Stimulated activated CD4-positive, alpha-beta T cell treated with anti-CD3 and anti-CD28 coated beads, Interleukin-4, amount 100 ng/mL, for 1 hour (primary cell): ENCODE data around the gene SUN2.
"Not testable (repeated sequence)": the region's sequence is repeated elsewhere in the genome, so short reads cannot be mapped to it uniquely, and the experiment has no call there.

Experiments used
- DNase-seq: peaks from one replicate; pipeline ENCODE4 v3.0.0-alpha.2; 2020

Gene SUN2

GRCh38 chr22:38755911-38756532 lies at the start of gene SUN2:
SUN2 (minus strand) TSS chr22:38755998; CDS start chr22:38752628, 3,370 bp downstream.
- DNase-seq, result peak; percentile 95

- not testable (repeated sequence) for DNase-seq
Observed at GRCh38 chr22:38805041-38805593, 49.3 kb upstream of the SUN2 start.

- no peak for DNase-seq
Observed at GRCh38 chr22:38802671-38803121, 46.9 kb upstream of the SUN2 start.

- DNase-seq, result no peak
Observed at GRCh38 chr22:38799265-38800002, 43.6 kb upstream of the SUN2 start.

- DNase-seq, result no peak
Observed at GRCh38 chr22:38798496-38798895, 42.7 kb upstream of the SUN2 start.

- DNase-seq, result no peak
Observed at GRCh38 chr22:38796262-38796957, 40.6 kb upstream of the SUN2 start.

- no peak for DNase-seq
Observed at GRCh38 chr22:38795569-38795968, 39.8 kb upstream of the SUN2 start.

GRCh38 chr22:38793721-38794466 lies 38.1 kb upstream of the SUN2 start, which contains the start of gene DNAL4:
DNAL4 (minus strand) TSS chr22:38794143; CDS start chr22:38782731, 11,412 bp downstream.
- peak; percentile 86 for DNase-seq

GRCh38 chr22:38793317-38793716 lies 37.5 kb upstream of the SUN2 start:
- no peak for DNase-seq

GRCh38 chr22:38792833-38793232 lies 37.0 kb upstream of the SUN2 start:
- no peak for DNase-seq

GRCh38 chr22:38789606-38790005 lies 33.8 kb upstream of the SUN2 start:
- DNase-seq, result no peak

- DNase-seq, result no peak
Observed at GRCh38 chr22:38788846-38789245, 33.0 kb upstream of the SUN2 start.

- DNase-seq, result no peak
Observed at GRCh38 chr22:38788021-38788816, 32.4 kb upstream of the SUN2 start.

- DNase-seq, result no peak
Observed at GRCh38 chr22:38786631-38787030, 30.8 kb upstream of the SUN2 start.

- no peak for DNase-seq
Observed at GRCh38 chr22:38784856-38785255, 29.1 kb upstream of the SUN2 start.

GRCh38 chr22:38784035-38784434 lies 28.2 kb upstream of the SUN2 start:
- no peak for DNase-seq

- DNase-seq, result no peak
Observed at GRCh38 chr22:38783095-38783615, 27.4 kb upstream of the SUN2 start.

- DNase-seq, result no peak
Observed at GRCh38 chr22:38782402-38783094, 26.8 kb upstream of the SUN2 start.

GRCh38 chr22:38781033-38781432 lies 25.2 kb upstream of the SUN2 start:
- DNase-seq, result no peak

GRCh38 chr22:38777087-38777671 lies 21.4 kb upstream of the SUN2 start:
- DNase-seq, result no peak

- no peak for DNase-seq
Observed at GRCh38 chr22:38776086-38776485, 20.3 kb upstream of the SUN2 start.
